Measurements from ENCODE around the gene GREB1.

The GREB1 gene

GRCh38 chr2:11513319-11513718, 20.5 kb upstream of the GREB1 start:
- no peak for DNase-seq

GRCh38 chr2:11514081-11514730, 19.6 kb upstream of the GREB1 start:
- no peak for DNase-seq

GRCh38 chr2:11514904-11515303, 18.9 kb upstream of the GREB1 start:
- no peak for DNase-seq

- no peak for DNase-seq
These were observed 18.3 kb upstream of the GREB1 start for GRCh38 chr2:11515490-11515981.

GRCh38 chr2:11516984-11517648, 16.7 kb upstream of the GREB1 start:
- no peak for DNase-seq

- no peak for DNase-seq
These were observed 15.9 kb upstream of the GREB1 start for GRCh38 chr2:11517906-11518305.

GRCh38 chr2:11520092-11520693, 13.7 kb upstream of the GREB1 start:
- no peak for DNase-seq

GRCh38 chr2:11521775-11522174, 12.1 kb upstream of the GREB1 start:
- DNase-seq = no peak

- no peak for DNase-seq
These were observed 9.4 kb upstream of the GREB1 start for GRCh38 chr2:11524470-11524869.

GRCh38 chr2:11525762-11526161, 8.1 kb upstream of the GREB1 start:
- no peak for DNase-seq

- DNase-seq = no peak
These were observed 6.8 kb upstream of the GREB1 start for GRCh38 chr2:11527001-11527400.

- no peak for DNase-seq
These were observed 5.6 kb upstream of the GREB1 start for GRCh38 chr2:11528228-11528627.

- DNase-seq = no peak
These were observed 2.9 kb upstream of the GREB1 start for GRCh38 chr2:11530864-11531465.

GRCh38 chr2:11532416-11533055, 1.3 kb upstream of the GREB1 start:
- DNase-seq = no peak

- DNase-seq = no peak
These were observed 363 bp downstream of the GREB1 start for GRCh38 chr2:11534071-11534745.

GRCh38 chr2:11534746-11535484, 1.1 kb downstream of the GREB1 start:
- no peak for DNase-seq

GRCh38 chr2:11535899-11536344, 2.1 kb downstream of the GREB1 start:
- no peak for DNase-seq

GRCh38 chr2:11537951-11538350, 4.1 kb downstream of the GREB1 start:
- no peak for DNase-seq

- no peak for DNase-seq
These were observed 5.7 kb downstream of the GREB1 start for GRCh38 chr2:11539317-11540147.

GRCh38 chr2:11540148-11540995, 6.5 kb downstream of the GREB1 start:
- DNase-seq = no peak

Data from NCI-H226 (cell line).